Mesodermal cell (in vitro differentiated cells): ENCODE results near the gene P2RX3.
A peak's percentile ranks its signal among the peaks of the same experiment; 100 is the strongest.

Experiments used
- H3K27ac ChIP-seq: 2 replicates; pipeline ENCODE4 v1.7.0; 2013; ENCODE audit warnings: mild to moderate bottlenecking, low read depth, low read length, moderate library complexity; ENCODE audit not compliant: severe bottlenecking
- H3K36me3 ChIP-seq: 2 replicates; pipeline ENCODE4 v1.7.1; 2013; ENCODE audit warnings: mild to moderate bottlenecking, low read length, moderate library complexity; ENCODE audit not compliant: control insufficient read depth, insufficient read depth
- H3K4me1 ChIP-seq: one replicate; pipeline ENCODE4 v1.7.1; 2013; ENCODE audit warnings: mild to moderate bottlenecking, low read length; ENCODE audit not compliant: insufficient read depth, control insufficient read depth, poor library complexity, severe bottlenecking
- H3K4me3 ChIP-seq: 2 replicates; pipeline ENCODE4 v1.7.0; 2013; ENCODE audit warnings: low read length, control low read depth, mild to moderate bottlenecking; ENCODE audit not compliant: insufficient read depth, poor library complexity, severe bottlenecking; ENCODE audit errors: extremely low read depth
- H3K9me3 ChIP-seq: 2 replicates; pipeline ENCODE4 v1.7.1; 2013; ENCODE audit warnings: mild to moderate bottlenecking, low read length, moderate library complexity; ENCODE audit not compliant: control insufficient read depth
- WGBS, 2 experiments: methylation state at CpG; one replicate each; pipeline ENCODE4 v1.1.5; 2013; ENCODE audit warnings: missing lambda C conversion rate in 2 of 2; ENCODE audit not compliant: insufficient coverage in 2 of 2; 5-methylcytosine and 5-hydroxymethylcytosine counted together

P2RX3 gene

DNA sequence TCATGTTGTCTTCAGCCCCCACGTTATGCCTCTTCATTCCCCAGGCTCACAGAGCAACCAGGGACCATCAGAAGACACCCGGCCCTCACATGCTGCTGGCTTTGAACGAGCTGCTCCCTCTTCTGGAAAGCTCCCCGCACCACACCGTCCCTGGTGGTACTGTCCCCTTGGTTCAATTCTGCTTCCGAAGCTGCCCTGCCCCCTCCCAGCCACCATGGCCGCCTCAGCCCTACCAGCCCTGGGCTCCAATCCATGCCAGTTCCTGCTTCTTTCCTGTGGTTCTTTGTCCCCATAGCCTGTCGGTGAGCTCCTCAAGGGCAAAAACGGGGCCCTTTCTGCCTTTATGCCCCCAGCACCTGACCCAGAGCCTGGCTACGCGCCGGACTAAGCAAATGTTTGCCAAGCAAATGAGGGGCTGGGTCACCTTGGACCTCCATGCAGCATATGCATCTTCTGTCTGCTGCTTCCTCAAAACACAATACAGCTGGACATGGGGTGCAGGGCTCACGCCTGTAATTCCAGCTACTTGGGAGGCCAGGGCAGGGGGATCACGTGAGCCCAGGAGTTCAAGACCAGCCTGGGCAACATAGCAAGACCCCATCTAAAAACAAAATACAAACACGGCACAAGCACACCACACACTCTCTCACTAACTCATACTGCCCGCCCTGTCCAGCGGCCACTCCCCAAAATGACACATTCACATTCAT is 34.7 kb upstream of the P2RX3 start:
- WGBS, 2 experiments: 88 to 92% methylated on average over 16 to 17 of the region's 17 CpGs
- Histone ChIP-seq H3K36me3 (peaks cover 89% of the 10 kb centered on the region), H3K9me3 (no peaks in the 10 kb centered on the region), H3K27ac (no peak overlapping the region), H3K4me1 (peaks cover 20% of the 10 kb centered on the region), H3K4me3 (no peak overlapping the region)

DNA sequence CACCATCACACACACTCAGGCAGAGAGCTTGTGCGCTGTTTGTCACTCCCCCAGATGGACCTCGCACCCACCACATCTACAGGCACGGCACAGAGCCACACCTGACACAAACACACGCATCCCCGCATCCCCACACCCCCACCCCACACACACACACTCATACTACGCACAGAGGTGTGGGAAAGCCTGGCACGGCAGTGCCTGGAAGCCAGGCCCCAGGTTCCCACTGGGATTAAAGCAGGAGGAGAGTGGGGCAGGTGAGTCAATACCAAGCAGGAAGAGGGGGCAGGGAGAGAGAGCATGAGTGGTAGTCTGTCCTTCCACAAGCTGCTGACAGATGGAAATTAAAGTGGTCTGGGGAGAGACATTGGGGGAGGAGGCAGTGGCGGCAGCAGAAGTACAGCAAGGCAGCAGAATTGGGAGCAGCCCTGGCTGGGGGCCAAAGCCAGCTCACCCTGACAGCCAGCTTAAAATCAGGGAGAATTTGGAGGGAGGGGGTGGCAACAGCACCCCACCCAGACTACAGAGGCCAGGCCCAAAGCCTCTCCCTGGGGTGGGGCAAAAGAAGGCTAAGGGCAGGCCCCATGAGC is 34.1 kb upstream of the P2RX3 start:
- 88 to 97% methylated on average over 1 to 3 of the region's 8 CpGs for WGBS, 2 experiments
- Histone ChIP-seq H3K27ac (no peak overlapping the region), H3K9me3 (no peaks in the 10 kb centered on the region), H3K4me3 (no peak overlapping the region), H3K4me1 (peaks cover 24% of the 10 kb centered on the region), H3K36me3 (peaks cover 89% of the 10 kb centered on the region)

- Histone ChIP-seq H3K4me1 (peaks cover 35% of the 10 kb centered on the region), H3K27ac (no peak overlapping the region), H3K9me3 (no peaks in the 10 kb centered on the region), H3K4me3 (no peak overlapping the region), H3K36me3 (peaks cover 89% of the 10 kb centered on the region)
- 92 to 95% methylated on average over 7 to 8 of the region's 8 CpGs for WGBS, 2 experiments
Measured at GRCh38 chr11:57305523-57305922, 32.6 kb upstream of the P2RX3 start.

DNA sequence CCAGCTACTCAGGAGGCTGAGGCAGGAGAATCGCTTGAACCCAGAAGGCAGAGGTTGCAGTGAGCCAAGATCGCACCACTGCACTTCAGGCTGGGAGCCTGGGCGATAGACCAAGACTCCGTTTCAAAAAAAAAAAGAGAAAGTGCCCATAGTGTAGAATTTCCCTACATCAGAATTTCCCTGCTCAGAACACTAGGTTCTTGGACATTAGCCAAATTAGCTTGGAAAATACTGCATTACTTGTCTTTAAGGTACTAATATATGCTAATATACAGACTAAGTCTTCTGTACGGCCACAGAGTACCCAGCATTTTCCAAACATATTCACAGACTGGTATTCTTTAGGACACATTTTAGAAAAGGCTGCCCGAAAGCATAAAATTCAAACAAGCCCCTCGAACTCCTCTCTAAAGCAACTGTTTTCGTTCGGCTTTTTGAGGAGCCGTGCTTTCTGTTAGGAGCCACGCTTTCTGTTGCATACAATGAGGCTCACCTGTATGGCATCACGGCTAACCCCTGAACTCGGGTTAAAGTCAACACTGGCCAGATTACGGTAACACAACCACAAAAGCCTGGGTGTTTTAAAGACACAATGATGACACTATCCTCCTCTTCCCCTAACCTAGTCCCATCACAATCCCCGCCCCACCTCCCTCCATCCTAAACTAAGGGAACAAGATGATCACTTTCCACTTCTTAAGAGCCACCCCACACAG is 31.8 kb upstream of the P2RX3 start:
- Histone ChIP-seq H3K4me3 (no peak overlapping the region), H3K27ac (no peak overlapping the region), H3K4me1 (peaks cover 39% of the 10 kb centered on the region), H3K9me3 (no peaks in the 10 kb centered on the region), H3K36me3 (peaks cover 85% of the 10 kb centered on the region)
- WGBS, 2 experiments: 96 to 98% methylated on average over 11 to 13 of the region's 15 CpGs

DNA sequence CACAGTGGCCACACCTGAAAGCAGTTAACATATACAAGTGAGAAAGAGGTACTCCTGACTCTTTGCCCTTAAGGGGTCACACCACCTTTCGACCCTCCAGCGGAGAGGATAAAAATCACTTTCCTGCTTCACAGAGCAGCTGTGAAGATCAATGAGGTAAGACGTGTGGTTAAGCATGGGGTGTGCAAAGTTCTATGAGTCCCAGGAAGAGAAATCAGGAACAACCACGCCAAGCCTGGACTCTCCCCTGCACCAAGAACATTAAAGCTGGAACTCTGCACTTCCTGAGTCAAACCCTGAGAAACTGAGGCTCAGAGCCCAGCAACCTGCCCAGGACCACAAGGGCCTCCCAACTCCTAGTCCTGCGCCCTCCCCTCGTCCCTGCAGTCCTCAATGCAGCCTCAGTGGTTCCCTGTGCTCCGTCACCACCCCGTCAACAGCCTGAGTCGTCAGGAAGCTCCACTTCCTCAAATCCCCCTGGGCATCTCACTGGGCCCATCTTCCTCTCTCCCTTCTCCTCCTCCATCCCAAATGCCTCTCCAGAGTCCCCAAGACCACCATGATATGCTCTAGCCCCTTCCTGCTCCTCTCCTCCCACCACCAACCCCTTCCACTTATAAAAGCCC is 31.1 kb upstream of the P2RX3 start:
- Histone ChIP-seq H3K36me3 (peaks cover 82% of the 10 kb centered on the region), H3K4me1 (peaks cover 46% of the 10 kb centered on the region), H3K27ac (no peak overlapping the region), H3K9me3 (no peaks in the 10 kb centered on the region), H3K4me3 (no peak overlapping the region)
- 88 to 94% methylated on average over 4 to 9 of the region's 9 CpGs for WGBS, 2 experiments

DNA sequence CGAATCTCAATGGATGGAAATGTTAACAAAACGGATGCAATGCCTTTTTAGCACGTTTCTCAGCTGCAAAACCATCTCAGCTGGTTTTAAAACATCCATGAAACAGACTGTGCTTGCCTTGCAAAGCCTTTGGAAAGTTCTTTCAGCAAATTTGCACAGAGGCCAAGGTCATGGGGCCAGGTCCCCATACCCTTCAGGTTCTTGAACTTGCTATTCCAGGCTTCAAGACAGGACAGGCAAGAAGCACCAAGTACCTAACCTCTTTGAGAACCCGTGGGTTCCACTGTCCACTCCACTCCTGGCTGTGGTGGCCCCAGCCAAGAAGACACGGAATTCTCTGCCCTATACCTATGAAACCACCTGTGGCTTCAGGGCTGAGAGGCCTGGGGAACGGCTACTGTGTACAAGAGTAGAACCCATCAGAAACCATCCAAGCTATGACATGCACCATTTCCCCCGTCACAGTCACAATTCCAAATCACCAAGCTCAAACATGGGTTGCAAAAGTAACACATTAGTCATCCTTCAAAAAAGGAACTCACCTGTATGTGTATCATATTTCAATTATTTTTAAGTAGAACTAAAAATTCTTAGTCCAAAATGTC is 30.4 kb upstream of the P2RX3 start:
- H3K36me3 ChIP-seq: peaks cover 82% of the 10 kb centered on the region
- no peak overlapping the region for H3K27ac ChIP-seq
- H3K9me3 ChIP-seq: no peaks in the 10 kb centered on the region
- peaks cover 49% of the 10 kb centered on the region for H3K4me1 ChIP-seq
- no peak overlapping the region for H3K4me3 ChIP-seq
- WGBS, 2 experiments: 98% methylated on average over 6 of the region's 7 CpGs

DNA sequence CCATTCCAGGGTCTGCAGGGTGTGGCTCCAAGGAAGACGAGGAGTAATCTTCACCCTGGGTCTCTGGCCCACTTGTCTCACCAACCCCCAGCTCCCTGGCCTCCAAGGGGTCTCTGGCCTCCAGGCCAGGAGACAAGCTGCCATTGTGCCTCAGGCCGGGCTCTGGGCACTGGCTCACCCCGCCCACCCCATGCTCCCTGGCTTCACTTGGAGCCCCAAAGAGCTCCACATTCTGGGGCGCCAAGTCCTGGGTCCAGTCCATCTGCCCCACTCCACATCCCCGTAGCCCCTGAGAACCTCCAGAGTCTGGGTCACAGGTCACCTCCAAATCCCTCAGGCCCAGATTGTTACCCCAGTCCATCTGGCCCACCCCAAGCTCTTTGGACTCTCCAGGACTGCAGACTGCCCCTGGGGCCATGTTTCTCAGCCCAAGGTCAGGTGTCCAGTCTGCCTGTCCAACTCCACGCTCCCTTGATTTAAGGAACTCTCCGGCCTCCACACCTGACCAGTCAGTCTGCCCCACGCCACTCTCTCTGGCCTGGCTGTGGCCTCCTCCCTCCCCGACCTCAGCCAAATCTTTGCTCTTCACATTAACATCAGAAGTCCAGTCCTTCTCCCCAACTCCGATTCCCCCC is 29.6 kb upstream of the P2RX3 start:
- WGBS, 2 experiments: 91 to 100% methylated on average over 6 to 9 of the region's 10 CpGs
- H3K36me3 ChIP-seq: peaks cover 82% of the 10 kb centered on the region
- no peak overlapping the region for H3K27ac ChIP-seq

GRCh38 chr11:57309106-57310059 is 28.8 kb upstream of the P2RX3 start:
- H3K36me3 ChIP-seq: peaks cover 82% of the 10 kb centered on the region
- 95 to 98% methylated on average over 23 to 24 of the region's 24 CpGs for WGBS, 2 experiments
- peaks cover 47% of the 10 kb centered on the region for H3K4me1 ChIP-seq
- no peak overlapping the region for H3K27ac ChIP-seq
- no peaks in the 10 kb centered on the region for H3K9me3 ChIP-seq
- no peak overlapping the region for H3K4me3 ChIP-seq

More for the DNA sequence above, 29.6 kb upstream of the P2RX3 start:
- Histone ChIP-seq H3K9me3 (no peaks in the 10 kb centered on the region), H3K4me3 (no peak overlapping the region), H3K4me1 (peaks cover 49% of the 10 kb centered on the region)

- Histone ChIP-seq H3K4me3 (peak overlapping the region; percentile 41), H3K36me3 (peaks cover 84% of the 10 kb centered on the region), H3K9me3 (no peaks in the 10 kb centered on the region), H3K4me1 (peaks cover 50% of the 10 kb centered on the region), H3K27ac (no peak overlapping the region)
- WGBS, 2 experiments: 95 to 97% methylated on average over 6 of the region's 6 CpGs
Measured at GRCh38 chr11:57310091-57310490, 28.1 kb upstream of the P2RX3 start.
